NOMO-1 treated with DMSO at 0.1 percent for 48 hours (cell line): ENCODE measurements around the gene USP17L13.
"Not testable (repeated sequence)": the region's sequence is repeated elsewhere in the genome, so short reads cannot be mapped to it uniquely, and the experiment has no call there.

Experiments
- DNase-seq: peaks from one replicate; lab custom pipeline; 2025; ENCODE audit not compliant: unreplicated experiment; lab: John Stamatoyannopoulos, UW

The USP17L13 gene, protein sequence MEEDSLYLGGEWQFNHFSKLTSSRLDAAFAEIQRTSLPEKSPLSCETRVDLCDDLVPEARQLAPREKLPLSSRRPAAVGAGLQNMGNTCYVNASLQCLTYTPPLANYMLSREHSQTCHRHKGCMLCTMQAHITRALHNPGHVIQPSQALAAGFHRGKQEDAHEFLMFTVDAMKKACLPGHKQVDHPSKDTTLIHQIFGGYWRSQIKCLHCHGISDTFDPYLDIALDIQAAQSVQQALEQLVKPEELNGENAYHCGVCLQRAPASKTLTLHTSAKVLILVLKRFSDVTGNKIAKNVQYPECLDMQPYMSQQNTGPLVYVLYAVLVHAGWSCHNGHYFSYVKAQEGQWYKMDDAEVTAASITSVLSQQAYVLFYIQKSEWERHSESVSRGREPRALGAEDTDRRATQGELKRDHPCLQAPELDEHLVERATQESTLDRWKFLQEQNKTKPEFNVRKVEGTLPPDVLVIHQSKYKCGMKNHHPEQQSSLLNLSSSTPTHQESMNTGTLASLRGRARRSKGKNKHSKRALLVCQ

DNA sequence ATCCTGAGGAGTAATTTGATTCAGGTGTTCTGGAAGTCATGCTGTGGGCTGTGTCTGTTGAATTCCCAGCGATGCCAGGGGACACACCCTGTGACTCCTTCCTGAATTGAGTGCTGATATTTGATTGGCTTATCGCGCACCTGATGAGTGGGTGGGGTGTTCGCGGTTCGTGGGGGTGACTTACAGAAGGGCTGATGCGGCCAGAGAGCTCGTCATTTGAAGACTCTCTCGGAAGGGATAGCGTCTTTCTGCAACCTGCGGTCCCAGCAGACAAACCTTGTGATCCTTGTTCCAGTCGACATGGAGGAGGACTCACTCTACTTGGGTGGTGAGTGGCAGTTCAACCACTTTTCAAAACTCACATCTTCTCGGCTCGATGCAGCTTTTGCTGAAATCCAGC is at the start of gene USP17L13:
TSS of gene USP17L13 (plus strand) at position 301 of the 400 bp plus-strand sequence. CDS start at position 301, 0 bp downstream.
- not testable (repeated sequence) for DNase-seq

GRCh38 chr4:9210357-9210756 is 14.3 kb upstream of the USP17L13 start, which contains the start of gene USP17L10:
TSS of gene USP17L10 (plus strand) at chr4:9210657. CDS start at chr4:9210657, 0 bp downstream.
- not testable (repeated sequence) for DNase-seq

- not testable (repeated sequence) for DNase-seq
These were observed 10.0 kb upstream of the USP17L13 start for GRCh38 chr4:9214701-9215100.

GRCh38 chr4:9215105-9215504 is 9.6 kb upstream of the USP17L13 start, which contains the start of gene USP17L11:
TSS of gene USP17L11 (plus strand) at chr4:9215405. CDS start at chr4:9215405, 0 bp downstream.
- not testable (repeated sequence) for DNase-seq

GRCh38 chr4:9219852-9220251 is 4.8 kb upstream of the USP17L13 start, which contains the start of gene USP17L12:
TSS of gene USP17L12 (plus strand) at chr4:9220152. CDS start at chr4:9220152, 0 bp downstream.
- DNase-seq = not testable (repeated sequence)

DNA sequence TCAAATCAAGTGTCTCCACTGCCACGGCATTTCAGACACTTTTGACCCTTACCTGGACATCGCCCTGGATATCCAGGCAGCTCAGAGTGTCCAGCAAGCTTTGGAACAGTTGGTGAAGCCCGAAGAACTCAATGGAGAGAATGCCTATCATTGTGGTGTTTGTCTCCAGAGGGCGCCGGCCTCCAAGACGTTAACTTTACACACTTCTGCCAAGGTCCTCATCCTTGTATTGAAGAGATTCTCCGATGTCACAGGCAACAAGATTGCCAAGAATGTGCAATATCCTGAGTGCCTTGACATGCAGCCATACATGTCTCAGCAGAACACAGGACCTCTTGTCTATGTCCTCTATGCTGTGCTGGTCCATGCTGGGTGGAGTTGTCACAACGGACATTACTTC is 5.6 kb downstream of the USP17L13 start:
- not testable (repeated sequence) for DNase-seq

GRCh38 chr4:9234085-9234484 is 9.4 kb downstream of the USP17L13 start, which contains the start of gene USP17L15:
TSS of gene USP17L15 (plus strand) at chr4:9234385. CDS start at chr4:9234385, 0 bp downstream.
- DNase-seq = not testable (repeated sequence)

GRCh38 chr4:9238461-9238860 is 13.8 kb downstream of the USP17L13 start:
- DNase-seq = not testable (repeated sequence)

DNA sequence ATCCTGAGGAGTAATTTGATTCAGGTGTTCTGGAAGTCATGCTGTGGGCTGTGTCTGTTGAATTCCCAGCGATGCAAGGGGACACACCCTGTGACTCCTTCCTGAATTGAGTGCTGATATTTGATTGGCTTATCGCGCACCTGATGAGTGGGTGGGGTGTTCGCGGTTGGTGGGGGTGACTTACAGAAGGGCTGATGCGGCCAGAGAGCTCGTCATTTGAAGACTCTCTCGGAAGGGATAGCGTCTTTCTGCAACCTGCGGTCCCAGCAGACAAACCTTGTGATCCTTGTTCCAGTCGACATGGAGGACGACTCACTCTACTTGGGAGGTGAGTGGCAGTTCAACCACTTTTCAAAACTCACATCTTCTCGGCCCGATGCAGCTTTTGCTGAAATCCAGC is 18.9 kb downstream of the USP17L13 start, which contains the start of gene USP17L17:
TSS of gene USP17L17 (plus strand) at position 301 of the 400 bp plus-strand sequence. CDS start at position 301, 0 bp downstream.
- DNase-seq = not testable (repeated sequence)

DNA sequence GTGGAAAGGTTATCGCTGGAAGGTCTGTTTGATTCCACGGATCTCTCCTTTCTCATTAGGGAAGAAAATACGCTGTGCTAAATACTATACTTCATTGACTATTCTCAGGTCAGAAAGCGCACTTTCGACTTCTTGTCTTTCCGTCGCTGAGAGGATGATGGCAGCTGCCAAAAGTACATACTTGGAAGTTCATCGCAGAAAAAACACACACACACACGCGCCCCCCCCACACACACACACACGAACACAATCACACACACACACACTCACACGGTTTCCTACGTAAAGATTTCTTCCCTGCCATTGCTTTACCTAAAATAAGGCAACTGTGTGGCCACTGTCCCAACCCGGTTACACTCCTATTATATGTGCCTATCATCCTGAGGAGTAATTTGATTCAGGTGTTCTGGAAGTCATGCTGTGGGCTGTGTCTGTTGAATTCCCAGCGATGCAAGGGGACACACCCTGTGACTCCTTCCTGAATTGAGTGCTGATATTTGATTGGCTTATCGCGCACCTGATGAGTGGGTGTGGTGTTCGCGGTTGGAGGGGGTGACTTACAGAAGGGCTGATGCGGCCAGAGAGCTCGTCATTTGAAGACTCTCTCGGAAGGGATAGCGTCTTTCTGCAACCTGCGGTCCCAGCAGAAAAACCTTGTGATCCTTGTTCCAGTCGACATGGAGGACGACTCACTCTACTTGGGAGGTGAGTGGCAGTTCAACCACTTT is 23.4 kb downstream of the USP17L13 start, which contains the start of gene USP17L18:
TSS of gene USP17L18 (plus strand) at position 678 of the 728 bp plus-strand sequence. CDS start at position 678, 0 bp downstream.
- DNase-seq = not testable (repeated sequence)

GRCh38 chr4:9253078-9253477 is 28.4 kb downstream of the USP17L13 start, which contains the start of gene USP17L19:
TSS of gene USP17L19 (plus strand) at chr4:9253378. CDS start at chr4:9253378, 0 bp downstream.
- not testable (repeated sequence) for DNase-seq

GRCh38 chr4:9257824-9258223 is 33.1 kb downstream of the USP17L13 start, which contains the start of gene USP17L20:
TSS of gene USP17L20 (plus strand) at chr4:9258124. CDS start at chr4:9258124, 0 bp downstream.
- DNase-seq = not testable (repeated sequence)

DNA sequence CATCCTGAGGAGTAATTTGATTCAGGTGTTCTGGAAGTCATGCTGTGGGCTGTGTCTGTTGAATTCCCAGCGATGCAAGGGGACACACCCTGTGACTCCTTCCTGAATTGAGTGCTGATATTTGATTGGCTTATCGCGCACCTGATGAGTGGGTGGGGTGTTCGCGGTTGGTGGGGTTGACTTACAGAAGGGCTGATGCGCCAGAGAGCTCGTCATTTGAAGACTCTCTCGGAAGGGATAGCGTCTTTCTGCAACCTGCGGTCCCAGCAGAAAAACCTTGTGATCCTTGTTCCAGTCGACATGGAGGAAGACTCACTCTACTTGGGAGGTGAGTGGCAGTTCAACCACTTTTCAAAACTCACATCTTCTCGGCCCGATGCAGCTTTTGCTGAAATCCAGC is 37.9 kb downstream of the USP17L13 start, which contains the start of gene USP17L21:
TSS of gene USP17L21 (plus strand) at position 301 of the 400 bp plus-strand sequence. CDS start at position 301, 0 bp downstream.
- DNase-seq = not testable (repeated sequence)

DNA sequence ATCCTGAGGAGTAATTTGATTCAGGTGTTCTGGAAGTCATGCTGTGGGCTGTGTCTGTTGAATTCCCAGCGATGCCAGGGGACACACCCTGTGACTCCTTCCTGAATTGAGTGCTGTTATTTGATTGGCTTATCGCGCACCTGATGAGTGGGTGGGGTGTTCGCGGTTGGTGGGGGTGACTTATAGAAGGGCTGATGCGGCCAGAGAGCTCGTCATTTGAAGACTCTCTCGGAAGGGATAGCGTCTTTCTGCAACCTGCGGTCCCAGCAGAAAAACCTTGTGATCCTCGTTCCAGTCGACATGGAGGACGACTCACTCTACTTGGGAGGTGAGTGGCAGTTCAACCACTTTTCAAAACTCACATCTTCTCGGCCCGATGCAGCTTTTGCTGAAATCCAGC is 42.6 kb downstream of the USP17L13 start, which contains the start of gene USP17L22:
TSS of gene USP17L22 (plus strand) at position 301 of the 400 bp plus-strand sequence. CDS start at position 301, 0 bp downstream.
- not testable (repeated sequence) for DNase-seq

- DNase-seq = not testable (repeated sequence)
These were observed 47.0 kb downstream of the USP17L13 start for GRCh38 chr4:9271719-9272118.
